Calu3 (cell line): ENCODE data around the gene XRN1. TPM values are rescaled to one million over a fixed set of nuclear protein-coding genes. Genes with fewer than 3 reads are reported as not detected.
A peak's percentile ranks its signal among the peaks of the same experiment; 100 is the strongest.

ENCODE experiments used
- BruUV-seq: library from RNA; stranded (reverse); fragments of 400-500 nt; replicated peaks from 2 replicates; lab custom pipeline; 2021; lab: Mats Ljungman, UMichigan
- CTCF ChIA-PET: fragments of 300-600 bp; sonication (Branson Sonifier 250); formaldehyde crosslinking; loops from one replicate; lab custom pipeline; 2022; ENCODE audit warnings: antibody characterized with exemption; lab: Charles Lee
- DNase-seq: peaks from one replicate; pipeline ENCODE4 v3.0.0; 2022
- H3K27ac Mint-ChIP-seq: one replicate; pipeline ENCODE4 v1.8.0; 2022; ENCODE audit warnings: mixed read lengths; ENCODE audit not compliant: unreplicated experiment
- H3K27me3 Mint-ChIP-seq: one replicate; pipeline ENCODE4 v1.8.0; 2022; ENCODE audit warnings: mixed read lengths; ENCODE audit not compliant: unreplicated experiment
- H3K36me3 Mint-ChIP-seq: one replicate; pipeline ENCODE4 v1.8.0; 2022; ENCODE audit warnings: mild to moderate bottlenecking, moderate library complexity, mixed read lengths; ENCODE audit not compliant: insufficient read depth, unreplicated experiment
- H3K4me1 Mint-ChIP-seq: one replicate; pipeline ENCODE4 v1.8.0; 2022; ENCODE audit warnings: mild to moderate bottlenecking, low read depth, mixed read lengths; ENCODE audit not compliant: unreplicated experiment
- H3K4me3 Mint-ChIP-seq: one replicate; pipeline ENCODE4 v1.8.0; 2022; ENCODE audit warnings: mild to moderate bottlenecking, low read depth, moderate library complexity, mixed read lengths; ENCODE audit not compliant: unreplicated experiment
- H3K9me3 Mint-ChIP-seq: one replicate; pipeline ENCODE4 v1.8.0; 2022; ENCODE audit warnings: low read depth, mixed read lengths; ENCODE audit not compliant: unreplicated experiment
- CTCF ChIP-seq: fragments of 200-600 bp; IDR thresholded peaks from one replicate; pipeline ENCODE4 v1.8.0; 2022; ENCODE audit warnings: antibody characterized with exemption; ENCODE audit not compliant: unreplicated experiment
- intact Hi-C: fragments of 100-400 bp; cut with micrococcal nuclease; formaldehyde crosslinking; loops from one replicate; pipeline ENCODE4 v1.10.0; 2022; ENCODE audit not compliant: unreplicated experiment
- total RNA-seq: library from RNA; stranded (reverse); gene quantifications from 2 replicates; pipeline ENCODE4 v1.2.3, GENCODE V29; 2022

The XRN1 gene
- total RNA-seq, 1 experiment from 2014 or later, result 59.7 TPM

GRCh38 chr3:142489572-142490323, 41.9 kb upstream of the XRN1 start:
- no peak overlapping the region for H3K4me3 Mint-ChIP-seq
- no peaks in the 10 kb centered on the region for H3K4me1 Mint-ChIP-seq
- H3K27ac Mint-ChIP-seq, result no peak overlapping the region
- intact Hi-C loops, result no loop called here
- H3K36me3 Mint-ChIP-seq, result peaks cover 37% of the 10 kb centered on the region
- TF ChIP-seq CTCF, result no peak
- DNase-seq, result no peak
- H3K27me3 Mint-ChIP-seq, result no peaks in the 10 kb centered on the region
- H3K9me3 Mint-ChIP-seq, result no peaks in the 10 kb centered on the region
- no TSS peak for BruUV-seq
- CTCF ChIA-PET, result no interaction called here

DNA sequence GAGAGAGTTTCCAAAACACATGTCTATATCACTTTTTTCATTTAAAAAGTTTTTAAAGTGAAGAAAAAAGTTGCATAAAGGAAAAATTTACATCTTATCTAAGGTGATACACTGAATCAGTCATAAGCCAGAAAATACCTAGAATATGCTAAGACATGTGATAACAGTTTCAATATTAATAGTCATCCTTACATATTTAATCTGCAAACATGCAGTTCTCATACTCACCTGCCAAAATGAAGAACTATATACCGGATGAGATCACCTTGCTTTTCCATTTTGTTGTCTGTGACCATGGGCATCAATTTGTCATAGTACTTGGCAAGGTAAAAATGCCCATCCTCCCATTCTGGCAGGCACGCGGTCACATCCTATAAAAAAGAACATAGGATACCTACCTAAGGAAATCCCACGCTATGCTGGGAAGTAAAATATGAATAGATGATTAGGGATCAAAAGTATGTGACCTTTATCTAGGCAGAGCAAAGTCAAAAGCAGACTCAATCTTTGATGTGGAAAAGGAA, 37.1 kb upstream of the XRN1 start:
- peak overlapping the region; percentile 20 for H3K27ac Mint-ChIP-seq
- DNase-seq, result no peak
- peaks cover 14% of the 10 kb centered on the region for H3K9me3 Mint-ChIP-seq
- H3K4me3 Mint-ChIP-seq, result no peak overlapping the region
- intact Hi-C loops, result no loop called here
- CTCF ChIA-PET, result no interaction called here
- TF ChIP-seq CTCF, result no peak
- BruUV-seq, result no TSS peak
- H3K27me3 Mint-ChIP-seq, result no peaks in the 10 kb centered on the region
- H3K4me1 Mint-ChIP-seq, result no peaks in the 10 kb centered on the region
- peaks cover 57% of the 10 kb centered on the region for H3K36me3 Mint-ChIP-seq

GRCh38 chr3:142481196-142481595, 33.4 kb upstream of the XRN1 start:
- no peak overlapping the region for H3K27ac Mint-ChIP-seq
- H3K9me3 Mint-ChIP-seq, result peaks cover 25% of the 10 kb centered on the region
- no peaks in the 10 kb centered on the region for H3K4me1 Mint-ChIP-seq
- no peak for TF ChIP-seq CTCF
- CTCF ChIA-PET, result no interaction called here
- peaks cover 61% of the 10 kb centered on the region for H3K36me3 Mint-ChIP-seq
- no peak for DNase-seq
- BruUV-seq, result no TSS peak
- H3K4me3 Mint-ChIP-seq, result no peak overlapping the region
- H3K27me3 Mint-ChIP-seq, result no peaks in the 10 kb centered on the region
- intact Hi-C loops, result no loop called here

GRCh38 chr3:142470826-142471225, 23.0 kb upstream of the XRN1 start:
- Mint-ChIP-seq H3K4me3 (no peak overlapping the region), H3K27ac (no peak overlapping the region), H3K4me1 (no peaks in the 10 kb centered on the region), H3K27me3 (no peaks in the 10 kb centered on the region), H3K9me3 (no peaks in the 10 kb centered on the region), H3K36me3 (peaks cover under 1% of the 10 kb centered on the region)
- no TSS peak for BruUV-seq
- no peak for TF ChIP-seq CTCF
- CTCF ChIA-PET, result no interaction called here
- DNase-seq, result no peak
- intact Hi-C loops, result no loop called here
